ENCODE results near the gene IGLL1. TPM values are rescaled to one million over a fixed set of nuclear protein-coding genes. Genes with fewer than 3 reads are reported as not detected.
"Not testable (repeated sequence)": the region's sequence is repeated elsewhere in the genome, so short reads cannot be mapped to it uniquely, and the experiment has no call there.

IGLL1 gene
- total RNA-seq, 1 donor from 2014 or later: not detected

DNA sequence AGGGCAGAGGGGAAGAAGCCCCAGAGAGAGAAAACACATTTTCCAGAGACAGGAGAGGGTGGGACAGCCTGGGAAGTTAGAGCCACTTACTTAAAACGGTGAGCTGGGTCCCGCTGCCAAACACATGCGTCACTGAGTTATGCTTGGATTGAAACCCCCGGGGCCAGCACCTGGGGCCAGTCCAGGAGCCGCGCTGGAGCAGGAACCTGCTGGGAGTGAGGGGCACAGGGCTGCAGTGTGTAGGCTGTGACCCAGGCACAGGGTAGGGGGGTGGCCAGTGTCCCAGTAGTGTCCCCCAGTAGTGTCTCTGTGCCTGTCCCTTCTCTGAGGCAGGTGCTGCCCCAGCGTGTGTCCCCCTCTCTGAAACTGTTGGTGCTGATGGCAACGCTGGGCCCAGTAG, 5.2 kb downstream of the IGLL1 start:
- H3K4me3 Mint-ChIP-seq: no peak overlapping the region
- Histone ChIP-seq H3K36me3 (no peaks in the 10 kb centered on the region), H4K20me1 (ENCODE audit: low read depth) (no peaks in the 10 kb centered on the region), H3F3A (ENCODE audit: low read depth) (no peaks in the 10 kb centered on the region), H3K9ac (no peak overlapping the region), H3K4me2 (no peak overlapping the region), H3K27ac (no peak overlapping the region), H3K79me2 (ENCODE audit: low read depth) (no peaks in the 10 kb centered on the region), H3K4me3 (no peak overlapping the region), H3K9me3 (ENCODE audit: low read depth) (no peaks in the 10 kb centered on the region), H3K27me3 (no peaks in the 10 kb centered on the region), H3K4me1 (no peaks in the 10 kb centered on the region), H2AFZ (replicated peaks) (no peak overlapping the region)
- no peak overlapping the region for H3K27ac Mint-ChIP-seq
- no peaks in the 10 kb centered on the region for H3K36me3 Mint-ChIP-seq
- DNase-seq (ENCODE audit: low spot score): no peak
- peaks cover 2% of the 10 kb centered on the region for H3K9me3 Mint-ChIP-seq
- H3K27me3 Mint-ChIP-seq (ENCODE audit: insufficient read depth, low read depth): peaks cover 16% of the 10 kb centered on the region
- TF ChIP-seq, protein P1, sequence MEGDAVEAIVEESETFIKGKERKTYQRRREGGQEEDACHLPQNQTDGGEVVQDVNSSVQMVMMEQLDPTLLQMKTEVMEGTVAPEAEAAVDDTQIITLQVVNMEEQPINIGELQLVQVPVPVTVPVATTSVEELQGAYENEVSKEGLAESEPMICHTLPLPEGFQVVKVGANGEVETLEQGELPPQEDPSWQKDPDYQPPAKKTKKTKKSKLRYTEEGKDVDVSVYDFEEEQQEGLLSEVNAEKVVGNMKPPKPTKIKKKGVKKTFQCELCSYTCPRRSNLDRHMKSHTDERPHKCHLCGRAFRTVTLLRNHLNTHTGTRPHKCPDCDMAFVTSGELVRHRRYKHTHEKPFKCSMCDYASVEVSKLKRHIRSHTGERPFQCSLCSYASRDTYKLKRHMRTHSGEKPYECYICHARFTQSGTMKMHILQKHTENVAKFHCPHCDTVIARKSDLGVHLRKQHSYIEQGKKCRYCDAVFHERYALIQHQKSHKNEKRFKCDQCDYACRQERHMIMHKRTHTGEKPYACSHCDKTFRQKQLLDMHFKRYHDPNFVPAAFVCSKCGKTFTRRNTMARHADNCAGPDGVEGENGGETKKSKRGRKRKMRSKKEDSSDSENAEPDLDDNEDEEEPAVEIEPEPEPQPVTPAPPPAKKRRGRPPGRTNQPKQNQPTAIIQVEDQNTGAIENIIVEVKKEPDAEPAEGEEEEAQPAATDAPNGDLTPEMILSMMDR (IDR thresholded peaks at IDR 0.05): no peak
- TF ChIP-seq EZH2phosphoT487 (IDR thresholded peaks at IDR 0.05): no peak
- TF ChIP-seq EZH2 (IDR thresholded peaks at IDR 0.05): no peak
- peaks cover 10% of the 10 kb centered on the region for H3K4me1 Mint-ChIP-seq

DNA sequence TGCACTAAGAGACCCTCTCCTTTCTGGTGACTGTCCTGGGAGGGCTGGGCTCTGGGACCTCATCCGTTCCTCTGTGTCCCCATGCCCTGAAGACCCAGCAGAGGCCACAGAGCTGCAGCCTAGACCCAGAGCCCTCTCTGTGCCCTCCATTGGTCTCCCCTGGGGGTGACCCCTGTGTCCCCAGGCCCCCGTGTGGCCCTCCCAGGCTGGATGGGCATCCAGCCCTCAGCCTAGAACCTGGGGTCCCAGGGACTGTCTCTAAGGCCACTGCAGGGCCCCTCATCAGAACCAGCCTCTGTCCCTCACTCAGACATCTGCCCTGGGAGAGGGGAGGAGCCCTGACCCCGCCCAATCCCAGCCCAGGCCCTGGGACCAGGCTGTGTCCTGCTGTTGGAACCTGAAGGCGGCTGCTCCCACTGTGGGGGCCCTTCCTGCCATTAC, 5.7 kb downstream of the IGLL1 start:
- Histone ChIP-seq H3K9ac (no peak overlapping the region), H4K20me1 (ENCODE audit: low read depth) (no peaks in the 10 kb centered on the region), H3K4me1 (no peaks in the 10 kb centered on the region), H3K4me2 (no peak overlapping the region), H3K36me3 (no peaks in the 10 kb centered on the region), H3K79me2 (ENCODE audit: low read depth) (no peaks in the 10 kb centered on the region), H3K9me3 (ENCODE audit: low read depth) (no peaks in the 10 kb centered on the region), H3K27me3 (no peaks in the 10 kb centered on the region), H2AFZ (replicated peaks) (no peak overlapping the region), H3F3A (ENCODE audit: low read depth) (no peaks in the 10 kb centered on the region), H3K4me3 (no peak overlapping the region), H3K27ac (no peak overlapping the region)
- TF ChIP-seq EZH2 (IDR thresholded peaks at IDR 0.05) (no peak), EZH2phosphoT487 (IDR thresholded peaks at IDR 0.05) (no peak)
- TF ChIP-seq, protein P1 (IDR thresholded peaks at IDR 0.05): no peak
- H3K4me3 Mint-ChIP-seq: no peak overlapping the region
- DNase-seq (ENCODE audit: low spot score): no peak
- H3K4me1 Mint-ChIP-seq: peaks cover 10% of the 10 kb centered on the region
- peaks cover 16% of the 10 kb centered on the region for H3K27me3 Mint-ChIP-seq (ENCODE audit: insufficient read depth, low read depth)
- peaks cover 2% of the 10 kb centered on the region for H3K9me3 Mint-ChIP-seq
- H3K27ac Mint-ChIP-seq: no peak overlapping the region
- H3K36me3 Mint-ChIP-seq: no peaks in the 10 kb centered on the region

DNA sequence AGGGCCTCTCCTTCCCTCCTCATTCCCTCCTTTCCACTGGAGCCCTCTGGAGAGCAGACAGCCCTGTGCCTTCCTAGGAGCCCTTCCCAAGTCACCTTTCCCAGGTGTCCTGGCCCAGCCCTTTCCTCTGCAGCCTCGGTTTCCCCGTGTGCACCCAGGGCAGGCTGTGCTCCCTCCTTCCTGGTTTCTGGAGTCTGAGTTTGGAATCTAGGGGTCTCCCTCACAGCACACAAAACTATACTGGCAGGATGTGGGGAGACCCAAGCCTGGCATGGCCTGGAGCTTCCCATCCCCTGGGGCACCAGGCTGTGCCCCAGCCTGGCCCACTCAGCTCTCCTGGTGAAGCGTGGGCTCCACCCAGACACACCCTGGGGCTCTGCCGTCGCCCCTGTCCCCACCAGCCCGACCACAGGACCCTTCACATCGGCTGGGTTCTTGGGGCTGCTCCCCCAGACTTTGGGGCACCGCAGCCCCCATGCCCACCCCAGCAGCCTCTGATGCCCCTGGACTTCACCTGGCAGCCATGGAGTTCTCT, 6.3 kb downstream of the IGLL1 start:
- not testable (repeated sequence) for H3K36me3 Mint-ChIP-seq; H3F3A ChIP-seq (ENCODE audit: low read depth); H2AFZ ChIP-seq (replicated peaks); H4K20me1 ChIP-seq (ENCODE audit: low read depth); H3K4me3 Mint-ChIP-seq; H3K27me3 ChIP-seq; H3K27ac Mint-ChIP-seq; H3K4me3 ChIP-seq; H3K79me2 ChIP-seq (ENCODE audit: low read depth); DNase-seq (ENCODE audit: low spot score); H3K9me3 Mint-ChIP-seq; H3K4me1 ChIP-seq; H3K4me2 ChIP-seq; H3K27ac ChIP-seq; H3K36me3 ChIP-seq; H3K9ac ChIP-seq; H3K9me3 ChIP-seq (ENCODE audit: low read depth)
- Mint-ChIP-seq H3K4me1 (peaks cover 11% of the 10 kb centered on the region), H3K27me3 (ENCODE audit: insufficient read depth, low read depth) (peaks cover 16% of the 10 kb centered on the region)

DNA sequence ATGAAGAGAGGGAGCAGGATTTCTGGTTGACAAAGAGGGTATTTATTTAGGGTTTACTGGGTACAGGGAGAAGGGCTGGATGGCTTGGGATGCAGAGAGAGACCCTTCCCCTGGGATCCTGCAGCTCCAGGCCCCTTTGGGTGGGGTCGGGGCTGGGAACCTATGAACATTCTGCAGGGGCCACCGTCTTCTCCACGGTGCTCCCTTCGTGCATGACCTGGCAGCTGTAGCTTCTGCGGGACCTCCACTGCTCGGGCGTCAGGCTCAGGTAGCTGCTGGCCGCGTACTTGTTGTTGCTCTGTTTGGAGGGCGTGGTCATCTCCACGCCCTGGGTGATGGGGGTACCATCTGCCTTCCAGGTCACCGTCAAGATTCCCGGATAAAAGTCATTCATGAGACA, 7.0 kb downstream of the IGLL1 start:
- H3K27ac Mint-ChIP-seq; H3K79me2 ChIP-seq (ENCODE audit: low read depth); DNase-seq (ENCODE audit: low spot score); H3K9me3 ChIP-seq (ENCODE audit: low read depth); H3K9me3 Mint-ChIP-seq; H3K27ac ChIP-seq; H3F3A ChIP-seq (ENCODE audit: low read depth); H2AFZ ChIP-seq (replicated peaks); H3K4me1 ChIP-seq; H3K36me3 Mint-ChIP-seq; H3K36me3 ChIP-seq; H3K9ac ChIP-seq; H3K4me3 ChIP-seq; H3K4me3 Mint-ChIP-seq; H3K4me2 ChIP-seq; H4K20me1 ChIP-seq (ENCODE audit: low read depth): not testable (repeated sequence)
- Mint-ChIP-seq H3K27me3 (ENCODE audit: insufficient read depth, low read depth) (peaks cover 14% of the 10 kb centered on the region), H3K4me1 (peaks cover 13% of the 10 kb centered on the region)
- peaks cover 10% of the 10 kb centered on the region for H3K27me3 ChIP-seq

Measured in neural progenitor cell (in vitro differentiated cells).